ENCODE results near the gene PCDHGB7.
A peak's percentile ranks its signal among the peaks of the same experiment; 100 is the strongest.
"Not testable (repeated sequence)": the region's sequence is repeated elsewhere in the genome, so short reads cannot be mapped to it uniquely, and the experiment has no call there.

PCDHGB7 gene

GRCh38 chr5:141417494-141418172 is at the start of gene PCDHGB7:
Gene PCDHGB7, plus strand, starts transcription at chr5:141417677. Its CDS starts 183 bp downstream, at chr5:141417860.
- DNase-seq, result peak; percentile 49

DNA sequence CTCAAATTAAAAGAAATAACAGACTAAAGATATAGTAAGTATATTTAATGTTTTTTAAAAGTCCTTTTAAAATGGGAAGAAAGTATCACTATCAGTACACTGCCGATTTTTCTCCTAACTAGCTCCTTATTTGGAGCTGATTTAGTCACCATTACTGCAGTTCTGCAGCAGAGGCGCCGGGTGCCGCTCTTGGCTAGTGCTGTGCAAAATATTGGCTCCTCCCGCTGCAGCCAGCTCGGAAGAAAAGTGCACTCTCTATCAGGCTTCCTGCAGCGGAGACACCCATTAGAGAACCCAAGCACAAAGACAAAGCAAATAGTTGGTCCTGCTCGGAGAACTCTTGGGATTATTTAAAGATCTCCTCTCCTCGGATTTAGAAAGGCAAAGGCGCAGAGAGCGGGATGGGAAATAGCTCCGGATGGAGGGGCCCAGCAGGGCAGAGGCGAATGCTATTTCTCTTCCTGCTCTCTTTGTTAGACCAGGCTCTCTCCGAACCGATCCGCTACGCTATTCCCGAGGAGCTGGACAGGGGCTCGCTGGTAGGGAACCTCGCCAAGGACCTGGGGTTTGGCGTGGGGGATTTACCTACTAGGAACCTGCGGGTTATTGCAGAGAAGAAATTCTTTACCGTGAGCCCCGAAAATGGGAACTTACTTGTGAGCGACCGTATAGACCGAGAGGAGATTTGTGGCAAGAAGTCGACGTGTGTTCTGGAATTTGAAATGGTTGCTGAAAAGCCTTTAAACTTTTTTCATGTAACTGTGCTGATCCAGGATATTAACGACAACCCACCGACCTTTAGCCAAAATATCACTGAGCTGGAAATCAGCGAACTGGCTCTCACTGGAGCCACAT is 47.3 kb upstream of the PCDHGB7 start, which contains the start of gene PCDHGB3:
Gene PCDHGB3 (plus strand): TSS at position 249 of the 855 bp plus-strand sequence. CDS start 153 bp downstream, at position 402.
- no peak for DNase-seq

DNA sequence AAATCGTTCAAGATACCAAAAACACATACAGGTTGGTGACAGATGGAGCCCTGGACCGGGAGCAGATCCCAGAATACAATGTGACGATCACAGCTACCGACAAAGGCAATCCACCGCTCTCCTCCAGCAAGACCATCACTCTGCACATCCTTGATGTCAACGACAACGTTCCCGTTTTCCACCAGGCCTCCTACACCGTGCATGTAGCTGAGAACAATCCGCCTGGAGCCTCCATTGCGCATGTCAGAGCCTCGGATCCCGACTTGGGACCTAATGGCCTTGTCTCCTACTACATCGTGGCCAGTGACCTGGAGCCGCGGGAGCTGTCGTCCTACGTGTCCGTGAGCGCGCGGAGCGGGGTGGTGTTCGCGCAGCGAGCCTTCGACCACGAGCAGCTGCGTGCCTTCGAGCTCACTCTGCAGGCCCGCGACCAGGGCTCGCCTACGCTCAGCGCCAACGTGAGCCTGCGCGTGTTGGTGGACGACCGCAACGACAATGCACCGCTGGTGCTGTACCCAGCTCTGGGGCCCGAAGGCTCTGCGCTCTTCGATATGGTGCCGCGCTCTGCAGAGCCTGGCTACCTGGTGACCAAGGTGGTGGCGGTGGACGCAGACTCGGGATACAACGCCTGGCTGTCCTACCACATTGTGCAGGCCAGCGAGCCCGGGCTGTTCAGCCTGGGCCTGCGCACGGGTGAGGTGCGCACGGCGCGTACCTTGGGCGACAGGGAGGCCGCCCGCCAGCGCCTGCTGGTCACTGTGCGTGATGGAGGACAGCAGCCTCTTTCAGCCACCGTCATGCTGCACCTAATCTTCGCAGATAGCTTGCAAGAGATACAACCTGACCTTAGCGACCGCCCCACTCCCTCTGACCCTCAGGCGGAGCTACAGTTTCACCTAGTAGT is 45.7 kb upstream of the PCDHGB7 start:
- DNase-seq, result no peak

- DNase-seq, result no peak
These were observed 43.7 kb upstream of the PCDHGB7 start, which contains the start of gene PCDHGA6 for GRCh38 chr5:141373673-141374317. Gene PCDHGA6, plus strand, starts transcription at chr5:141373891. Its CDS starts 193 bp downstream, at chr5:141374084.

- no peak for DNase-seq
These were observed 42.9 kb upstream of the PCDHGB7 start for GRCh38 chr5:141374627-141375026.

DNA sequence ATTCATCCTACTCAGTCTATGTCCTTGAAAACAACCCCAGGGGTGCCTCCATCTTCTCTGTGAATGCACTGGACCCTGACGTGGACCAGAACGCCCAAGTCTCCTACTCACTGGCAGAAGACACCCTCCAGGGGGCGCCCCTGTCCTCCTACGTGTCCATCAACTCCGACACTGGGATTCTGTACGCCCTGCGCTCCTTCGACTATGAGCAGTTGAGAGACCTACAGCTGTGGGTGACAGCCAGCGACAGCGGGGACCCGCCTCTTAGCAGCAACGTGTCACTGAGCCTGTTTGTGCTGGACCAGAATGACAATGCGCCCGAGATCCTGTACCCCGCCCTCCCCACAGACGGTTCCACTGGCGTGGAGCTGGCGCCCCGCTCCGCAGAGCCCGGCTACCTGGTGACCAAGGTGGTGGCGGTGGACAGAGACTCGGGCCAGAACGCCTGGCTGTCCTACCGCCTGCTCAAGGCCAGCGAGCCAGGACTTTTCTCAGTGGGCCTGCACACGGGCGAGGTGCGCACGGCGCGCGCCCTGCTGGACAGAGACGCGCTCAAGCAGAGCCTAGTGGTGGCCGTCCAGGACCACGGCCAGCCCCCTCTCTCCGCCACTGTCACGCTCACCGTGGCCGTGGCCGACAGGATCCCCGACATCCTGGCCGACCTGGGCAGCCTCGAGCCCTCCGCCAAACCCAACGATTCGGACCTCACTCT is 41.9 kb upstream of the PCDHGB7 start:
- DNase-seq, result not testable (repeated sequence)

- no peak for DNase-seq
These were observed 34.8 kb upstream of the PCDHGB7 start, which contains the start of gene PCDHGA7 for GRCh38 chr5:141382469-141383294. Gene PCDHGA7, plus strand, starts transcription at chr5:141382742. Its CDS starts 158 bp downstream, at chr5:141382900.

- DNase-seq, result no peak
These were observed 34.1 kb upstream of the PCDHGB7 start for GRCh38 chr5:141383345-141383744.

GRCh38 chr5:141384471-141385267 is 32.8 kb upstream of the PCDHGB7 start:
- DNase-seq, result no peak

DNA sequence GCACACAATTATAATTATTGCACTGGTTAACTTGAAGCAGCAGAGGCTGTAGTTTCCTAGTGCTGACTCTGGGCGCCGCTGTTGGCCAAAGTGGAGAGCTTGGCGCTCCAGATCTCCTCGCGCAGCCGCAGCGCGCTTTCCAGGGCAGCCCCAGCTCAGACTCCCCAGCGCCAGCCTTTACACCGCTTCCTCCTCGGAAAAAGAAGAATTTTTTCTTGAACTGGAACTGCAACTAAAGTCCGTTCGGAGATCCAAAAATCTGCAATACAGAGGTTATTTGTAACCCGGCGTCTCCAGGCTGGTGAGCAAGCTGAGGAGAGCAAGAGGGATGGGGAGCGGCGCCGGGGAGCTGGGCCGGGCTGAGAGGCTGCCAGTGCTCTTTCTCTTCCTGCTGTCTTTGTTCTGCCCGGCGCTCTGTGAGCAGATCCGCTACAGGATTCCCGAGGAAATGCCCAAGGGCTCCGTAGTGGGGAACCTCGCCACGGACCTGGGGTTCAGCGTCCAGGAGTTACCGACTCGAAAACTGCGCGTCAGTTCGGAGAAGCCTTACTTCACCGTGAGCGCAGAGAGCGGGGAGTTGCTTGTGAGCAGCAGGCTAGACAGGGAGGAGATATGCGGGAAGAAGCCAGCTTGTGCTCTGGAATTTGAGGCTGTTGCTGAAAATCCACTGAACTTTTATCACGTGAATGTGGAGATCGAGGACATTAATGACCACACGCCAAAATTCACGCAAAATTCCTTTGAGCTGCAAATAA is 29.7 kb upstream of the PCDHGB7 start, which contains the start of gene PCDHGB4:
Gene PCDHGB4 (plus strand): TSS at position 142 of the 755 bp plus-strand sequence. CDS start 187 bp downstream, at position 329.
- DNase-seq, result not testable (repeated sequence)

DNA sequence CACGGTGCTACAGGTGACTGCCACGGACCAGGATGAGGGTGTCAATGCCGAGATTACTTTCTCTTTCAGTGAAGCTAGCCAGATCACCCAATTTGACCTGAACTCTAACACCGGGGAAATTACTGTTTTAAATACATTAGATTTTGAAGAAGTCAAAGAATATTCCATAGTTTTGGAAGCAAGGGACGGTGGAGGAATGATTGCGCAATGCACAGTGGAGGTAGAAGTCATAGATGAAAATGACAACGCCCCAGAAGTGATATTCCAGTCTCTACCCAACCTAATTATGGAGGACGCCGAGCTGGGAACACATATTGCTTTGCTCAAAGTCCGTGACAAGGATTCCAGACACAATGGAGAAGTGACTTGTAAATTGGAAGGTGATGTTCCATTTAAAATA is 28.8 kb upstream of the PCDHGB7 start:
- no peak for DNase-seq

GRCh38 chr5:141389153-141390042 is 28.1 kb upstream of the PCDHGB7 start:
- no peak for DNase-seq

DNA sequence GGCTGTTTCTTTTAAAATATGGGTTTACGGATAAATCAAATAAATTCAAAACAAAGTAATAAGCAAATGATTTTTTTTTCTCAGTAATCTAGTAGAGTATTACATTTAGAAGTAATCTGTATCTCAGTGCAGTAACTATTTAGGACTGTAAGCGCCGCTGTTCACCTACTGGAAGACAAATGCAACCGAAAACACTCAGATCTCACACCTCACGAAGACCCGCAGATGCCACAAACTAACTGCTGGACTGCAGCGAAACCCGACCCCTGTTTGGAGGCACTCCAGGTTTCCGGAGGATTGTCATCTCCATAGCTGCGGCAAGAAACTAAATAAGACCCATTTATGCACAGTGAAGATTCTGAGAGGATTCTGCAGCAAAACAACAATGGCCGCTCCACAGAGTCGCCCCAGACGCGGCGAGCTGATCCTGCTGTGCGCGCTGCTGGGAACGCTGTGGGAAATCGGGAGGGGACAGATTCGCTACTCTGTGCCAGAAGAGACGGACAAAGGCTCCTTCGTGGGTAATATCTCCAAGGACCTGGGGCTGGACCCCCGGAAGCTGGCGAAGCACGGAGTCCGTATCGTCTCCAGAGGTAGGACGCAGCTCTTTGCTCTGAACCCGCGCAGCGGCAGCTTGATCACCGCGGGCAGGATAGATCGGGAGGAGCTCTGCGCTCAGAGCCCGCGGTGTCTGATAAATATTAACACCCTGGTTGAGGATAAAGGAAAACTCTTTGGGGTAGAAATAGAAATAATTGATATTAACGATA is 24.9 kb upstream of the PCDHGB7 start, which contains the start of gene PCDHGA8:
Gene PCDHGA8 (plus strand): TSS at position 205 of the 770 bp plus-strand sequence. CDS start 181 bp downstream, at position 386.
- DNase-seq, result no peak

- DNase-seq, result no peak
These were observed 24.2 kb upstream of the PCDHGB7 start for GRCh38 chr5:141393267-141393666.

- not testable (repeated sequence) for DNase-seq
These were observed 22.9 kb upstream of the PCDHGB7 start for GRCh38 chr5:141394401-141395187.

Data from stimulated activated CD4-positive, alpha-beta T cell treated with anti-CD3 and anti-CD28 coated beads, Interleukin-4, amount 100 ng/mL, for 24 hours (primary cell).